ENCODE results near the gene NHSL2. TPM values are rescaled to one million over a fixed set of nuclear protein-coding genes. Genes with fewer than 3 reads are reported as not detected.
A peak's percentile ranks its signal among the peaks of the same experiment; 100 is the strongest.
"Not testable (repeated sequence)": the region's sequence is repeated elsewhere in the genome, so short reads cannot be mapped to it uniquely, and the experiment has no call there.

Gene NHSL2
- 12.7 TPM for total RNA-seq
- long read RNA-seq, partial matches to known transcripts: 0 of 9 reads
- long read RNA-seq, other reads (novel, unspliced or antisense): 9 of 9 reads

GRCh38 chrX:71910643-71910985 is at the start of gene NHSL2:
Gene NHSL2, plus strand, starts transcription at chrX:71910845.
- H3K4me3 ChIP-seq: peak within 1 kb of the TSS; percentile 46
- H3K36me3 ChIP-seq: no peaks in the 10 kb centered on the region
- no peak within 1 kb of the TSS for H3K27ac ChIP-seq
- ATAC-seq (peak in 1 of 2 donors; percentile 30), DNase-seq (peak; percentile 40)
- no peaks in the 10 kb centered on the region for H3K9me3 ChIP-seq
- no peaks in the 10 kb centered on the region for H3K4me1 ChIP-seq
- TF ChIP-seq CTCF (IDR thresholded peaks at IDR 0.05): no peak
- peaks cover 10% of the 10 kb centered on the region for H3K27me3 ChIP-seq (ENCODE audit: low read depth)
- intact Hi-C loops (cut with DNase I): no loop called here

- no peaks in the 10 kb centered on the region for H3K9me3 ChIP-seq
- ATAC-seq: no peak
- no peak for DNase-seq
- no peaks in the 10 kb centered on the region for H3K27me3 ChIP-seq (ENCODE audit: low read depth)
- H3K27ac ChIP-seq: no peak overlapping the region
- H3K36me3 ChIP-seq: no peaks in the 10 kb centered on the region
- H3K4me3 ChIP-seq: no peak overlapping the region
- no peak for TF ChIP-seq CTCF (IDR thresholded peaks at IDR 0.05)
- H3K4me1 ChIP-seq: no peaks in the 10 kb centered on the region
- intact Hi-C loops (cut with DNase I): no loop called here
Observed at GRCh38 chrX:71867680-71868079, 43.0 kb upstream of the NHSL2 start.

- H3K27ac ChIP-seq; ATAC-seq; DNase-seq; H3K9me3 ChIP-seq; H3K4me3 ChIP-seq; H3K27me3 ChIP-seq (ENCODE audit: low read depth); H3K36me3 ChIP-seq; H3K4me1 ChIP-seq; intact Hi-C loops (cut with DNase I): not testable (repeated sequence)
Observed at GRCh38 chrX:71869566-71869965, 41.1 kb upstream of the NHSL2 start.

- no peak for ATAC-seq
- no peaks in the 10 kb centered on the region for H3K27me3 ChIP-seq (ENCODE audit: low read depth)
- H3K9me3 ChIP-seq: no peaks in the 10 kb centered on the region
- no peak overlapping the region for H3K4me3 ChIP-seq
- intact Hi-C loops (cut with DNase I): no loop called here
- DNase-seq: no peak
- no peak for TF ChIP-seq CTCF (IDR thresholded peaks at IDR 0.05)
- H3K4me1 ChIP-seq: no peaks in the 10 kb centered on the region
- no peaks in the 10 kb centered on the region for H3K36me3 ChIP-seq
- H3K27ac ChIP-seq: no peak overlapping the region
Observed at GRCh38 chrX:71870208-71871098, 40.2 kb upstream of the NHSL2 start.

- intact Hi-C loops (cut with DNase I): no loop called here
- H3K36me3 ChIP-seq: no peaks in the 10 kb centered on the region
- no peak for ATAC-seq
- H3K9me3 ChIP-seq: no peaks in the 10 kb centered on the region
- no peak for TF ChIP-seq CTCF (IDR thresholded peaks at IDR 0.05)
- no peaks in the 10 kb centered on the region for H3K4me1 ChIP-seq
- H3K4me3 ChIP-seq: no peak overlapping the region
- no peak overlapping the region for H3K27ac ChIP-seq
- H3K27me3 ChIP-seq (ENCODE audit: low read depth): no peaks in the 10 kb centered on the region
- no peak for DNase-seq
Observed at GRCh38 chrX:71871367-71871766, 39.3 kb upstream of the NHSL2 start.

Data from lower lobe of right lung (tissue), 2 donors.